ENCODE measurements around the gene KLRB1. TPM values are rescaled to one million over a fixed set of nuclear protein-coding genes. Genes with fewer than 3 reads are reported as not detected.

The KLRB1 gene
- polyA plus RNA-seq, 1 of the 3 experiments (the other 2 are of a cell fraction): not detected

GRCh38 chr12:9597365-9597764 is 10.4 kb downstream of the KLRB1 start (continued):
- no peak for TF ChIP-seq EP300 (IDR thresholded peaks at IDR 0.05; ENCODE audit: borderline replicate concordance in 1 of 2, low read depth in 1 of 2, low read length in 1 of 2)

GRCh38 chr12:9590441-9590840 is 17.3 kb downstream of the KLRB1 start:
- H3K4me1 ChIP-seq (ENCODE audit: control insufficient read depth in 1 of 2, insufficient read depth in 2 of 2, low read depth in 1 of 2, low read length in 1 of 2): peaks cover 0 to 2% of the 10 kb centered on the region in 2 experiments; a peak in 1 of 4 replicates
- no peaks in the 10 kb centered on the region for H3F3A ChIP-seq (replicated peaks; ENCODE audit: insufficient read depth)
- ChIA-PET POLR2A (no interaction called here), CTCF (no interaction called here)
- no peak overlapping the region for H3K4me2 ChIP-seq
- no peak overlapping the region for H3K27ac ChIP-seq (ENCODE audit: low read depth in 2 of 2, low read length in 1 of 2)
- H3K9ac ChIP-seq: no peak overlapping the region
- H3K9me3 ChIP-seq: no peaks in the 10 kb centered on the region
- no peak for DNase-seq
- no peaks in the 10 kb centered on the region for H4K20me1 ChIP-seq (ENCODE audit: insufficient read depth)
- TF ChIP-seq USF2 (IDR thresholded peaks at IDR 0.05; ENCODE audit: borderline replicate concordance, low read depth, low read length) (no peak), MXI1 (IDR thresholded peaks at IDR 0.05; ENCODE audit: low read depth, low read length) (no peak), CHD2 (IDR thresholded peaks at IDR 0.05; ENCODE audit: low read length, partially characterized antibody) (no peak), TCF12 (IDR thresholded peaks at IDR 0.05) (no peak), USF1 (IDR thresholded peaks at IDR 0.05; ENCODE audit: borderline replicate concordance, low read depth) (no peak), REST (IDR thresholded peaks at IDR 0.05; ENCODE audit: low read depth, low read length) (no peak), JUND (IDR thresholded peaks at IDR 0.05) (no peak), IRF3 (IDR thresholded peaks at IDR 0.05; ENCODE audit: low read depth, low read length) (no peak), TEAD4 (IDR thresholded peaks at IDR 0.05; ENCODE audit: borderline replicate concordance, insufficient read depth) (no peak), SIN3A (IDR thresholded peaks at IDR 0.05; ENCODE audit: borderline replicate concordance, low read depth, low read length) (no peak), MEF2A (IDR thresholded peaks at IDR 0.05; ENCODE audit: borderline replicate concordance, low read depth) (no peak)
- no peaks in the 10 kb centered on the region for H3K36me3 ChIP-seq (replicated peaks in 1 of 2; ENCODE audit: control insufficient read depth in 1 of 2, insufficient read depth in 2 of 2, low read length in 1 of 2)
- no peaks in the 10 kb centered on the region for H3K9me2 ChIP-seq
- WGBS (ENCODE audit: low lambda C conversion rate): 62% methylated on average over 2 of the region's 2 CpGs
- H3K79me2 ChIP-seq (ENCODE audit: insufficient read depth): no peaks in the 10 kb centered on the region
- H3K4me3 ChIP-seq (ENCODE audit: low read depth in 2 of 2, low read length in 1 of 2): no peak overlapping the region
- H2AFZ ChIP-seq (ENCODE audit: low read depth): no peak overlapping the region
- no peaks in the 10 kb centered on the region for H3K27me3 ChIP-seq (ENCODE audit: insufficient read depth)

Measured in SK-N-SH (cell line).